Tibial artery (tissue), 4 donors: Measurements from ENCODE around the gene THOC1.

ENCODE experiments used
- DNase-seq, 2 donors: peaks; one replicate each; pipeline ENCODE4 v3.0.0-alpha.2; 2019
- H3K27ac ChIP-seq, 2 donors: fragments of 200-600 bp; sonication (generic) in 1 of 2; 1 replicate in 1 of 2; 2 replicates in 1 of 2; pipeline ENCODE4 v1.5.1; 2018 to 2019; ENCODE audit warnings: mild to moderate bottlenecking in 1 of 2
- H3K27me3 ChIP-seq, 2 donors: fragments of 200-600 bp; sonication (generic) in 1 of 2; one replicate each; pipeline versions ENCODE4 v1.5.1 to v1.6.0; 2016 to 2019
- H3K36me3 ChIP-seq, 3 donors: fragments of 200-600 bp; sonication (generic) in 2 of 3; one replicate each; pipeline ENCODE4 v1.5.1; 2016 to 2019; ENCODE audit warnings: mild to moderate bottlenecking in 2 of 3
- H3K4me1 ChIP-seq, 4 donors: fragments of 200-600 bp; sonication (generic) in 2 of 4; 1 replicate in 3 of 4; 2 replicates in 1 of 4; pipeline ENCODE4 v1.5.1; 2016 to 2019
- H3K4me3 ChIP-seq, 2 donors: fragments of 200-600 bp; sonication (generic) in 1 of 2; 1 replicate in 1 of 2; 2 replicates in 1 of 2; pipeline ENCODE4 v1.5.1; 2018 to 2019; ENCODE audit warnings: mild to moderate bottlenecking in 2 of 2
- H3K9me3 ChIP-seq, 3 donors: fragments of 200-600 bp; sonication (generic) in 1 of 3; one replicate each; pipeline ENCODE4 v1.5.1; 2016 to 2019
- intact Hi-C: fragments of 100-400 bp; cut with DNase I; formaldehyde crosslinking; loops from one replicate; pipeline ENCODE4 v1.15.0; 2023; ENCODE audit warnings: low total_unique reads
- TF ChIP-seq, protein P1 (sequence below), 2 experiments: fragments of 200-600 bp in 1 of 2; fragments of 450-650 bp in 1 of 2; IDR thresholded peaks; one replicate each; pipeline ENCODE4 v1.5.1; 2017 to 2019; ENCODE audit warnings: antibody characterized with exemption in 2 of 2, mild to moderate bottlenecking in 1 of 2, moderate library complexity in 1 of 2

THOC1 gene, protein sequence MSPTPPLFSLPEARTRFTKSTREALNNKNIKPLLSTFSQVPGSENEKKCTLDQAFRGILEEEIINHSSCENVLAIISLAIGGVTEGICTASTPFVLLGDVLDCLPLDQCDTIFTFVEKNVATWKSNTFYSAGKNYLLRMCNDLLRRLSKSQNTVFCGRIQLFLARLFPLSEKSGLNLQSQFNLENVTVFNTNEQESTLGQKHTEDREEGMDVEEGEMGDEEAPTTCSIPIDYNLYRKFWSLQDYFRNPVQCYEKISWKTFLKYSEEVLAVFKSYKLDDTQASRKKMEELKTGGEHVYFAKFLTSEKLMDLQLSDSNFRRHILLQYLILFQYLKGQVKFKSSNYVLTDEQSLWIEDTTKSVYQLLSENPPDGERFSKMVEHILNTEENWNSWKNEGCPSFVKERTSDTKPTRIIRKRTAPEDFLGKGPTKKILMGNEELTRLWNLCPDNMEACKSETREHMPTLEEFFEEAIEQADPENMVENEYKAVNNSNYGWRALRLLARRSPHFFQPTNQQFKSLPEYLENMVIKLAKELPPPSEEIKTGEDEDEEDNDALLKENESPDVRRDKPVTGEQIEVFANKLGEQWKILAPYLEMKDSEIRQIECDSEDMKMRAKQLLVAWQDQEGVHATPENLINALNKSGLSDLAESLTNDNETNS

DNA sequence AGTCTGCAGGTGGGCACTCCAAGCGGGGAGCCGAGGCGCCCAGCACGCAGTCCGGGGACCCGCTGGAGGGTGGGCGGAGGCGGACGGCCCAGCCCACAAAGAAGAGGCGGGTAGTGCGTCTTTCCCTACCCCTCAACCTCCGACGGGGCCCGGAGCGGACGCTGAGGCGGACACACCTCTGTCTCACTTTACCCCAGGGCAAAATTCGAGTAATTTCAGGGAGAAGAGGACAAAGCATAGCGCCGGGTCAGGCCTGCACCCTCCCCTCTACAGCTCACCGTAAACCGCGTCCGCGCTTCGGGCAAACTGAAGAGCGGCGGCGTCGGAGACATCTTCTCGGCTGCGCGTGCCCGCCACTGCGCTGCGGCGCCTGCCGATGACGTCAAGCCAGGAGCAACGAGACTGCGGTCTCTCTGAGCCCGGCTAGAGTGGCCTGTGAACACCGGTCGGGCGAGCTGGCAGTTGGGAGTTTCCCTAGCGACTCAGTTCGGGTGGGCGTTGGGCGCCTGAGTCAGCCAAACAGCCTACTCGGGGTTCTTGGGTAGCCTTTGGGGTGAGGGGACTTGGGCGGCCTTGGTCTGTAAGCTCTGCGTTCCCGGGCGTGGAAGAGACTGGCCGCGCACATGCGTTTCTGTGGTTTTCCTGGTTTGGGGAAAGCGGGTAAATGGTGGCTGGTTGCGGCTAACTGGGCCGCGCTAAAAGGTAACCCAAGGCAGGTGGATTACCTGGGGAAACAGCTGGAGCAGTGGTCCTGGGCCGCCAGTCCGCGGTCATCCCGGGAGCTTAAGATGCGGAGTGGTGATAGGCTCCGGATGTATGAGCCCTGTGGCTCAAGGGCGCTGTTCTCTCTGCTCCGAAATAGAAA is at the start of gene THOC1:
Gene THOC1, minus strand, starts transcription at position 360 of the 865 bp plus-strand sequence. Its CDS starts 28 bp downstream, at position 332.
- Histone ChIP-seq H3K27me3 (no peaks in the 10 kb centered on the region), H3K4me3 (peak within 1 kb of the TSS; percentile 84 to 92), H3K9me3 (no peaks in the 10 kb centered on the region), H3K4me1 (peaks cover 0 to 25% (median 18%) of the 10 kb centered on the region in 4 donors), H3K27ac (peak within 1 kb of the TSS; percentile 86 to 90), H3K36me3 (peaks cover 17 to 24% (median 21%) of the 10 kb centered on the region in 3 donors)
- intact Hi-C loops = no loop called here
- peak; percentile 91 to 93 for DNase-seq
- TF ChIP-seq, protein P1, sequence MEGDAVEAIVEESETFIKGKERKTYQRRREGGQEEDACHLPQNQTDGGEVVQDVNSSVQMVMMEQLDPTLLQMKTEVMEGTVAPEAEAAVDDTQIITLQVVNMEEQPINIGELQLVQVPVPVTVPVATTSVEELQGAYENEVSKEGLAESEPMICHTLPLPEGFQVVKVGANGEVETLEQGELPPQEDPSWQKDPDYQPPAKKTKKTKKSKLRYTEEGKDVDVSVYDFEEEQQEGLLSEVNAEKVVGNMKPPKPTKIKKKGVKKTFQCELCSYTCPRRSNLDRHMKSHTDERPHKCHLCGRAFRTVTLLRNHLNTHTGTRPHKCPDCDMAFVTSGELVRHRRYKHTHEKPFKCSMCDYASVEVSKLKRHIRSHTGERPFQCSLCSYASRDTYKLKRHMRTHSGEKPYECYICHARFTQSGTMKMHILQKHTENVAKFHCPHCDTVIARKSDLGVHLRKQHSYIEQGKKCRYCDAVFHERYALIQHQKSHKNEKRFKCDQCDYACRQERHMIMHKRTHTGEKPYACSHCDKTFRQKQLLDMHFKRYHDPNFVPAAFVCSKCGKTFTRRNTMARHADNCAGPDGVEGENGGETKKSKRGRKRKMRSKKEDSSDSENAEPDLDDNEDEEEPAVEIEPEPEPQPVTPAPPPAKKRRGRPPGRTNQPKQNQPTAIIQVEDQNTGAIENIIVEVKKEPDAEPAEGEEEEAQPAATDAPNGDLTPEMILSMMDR (IDR thresholded peaks at IDR 0.05) = no peak

DNA sequence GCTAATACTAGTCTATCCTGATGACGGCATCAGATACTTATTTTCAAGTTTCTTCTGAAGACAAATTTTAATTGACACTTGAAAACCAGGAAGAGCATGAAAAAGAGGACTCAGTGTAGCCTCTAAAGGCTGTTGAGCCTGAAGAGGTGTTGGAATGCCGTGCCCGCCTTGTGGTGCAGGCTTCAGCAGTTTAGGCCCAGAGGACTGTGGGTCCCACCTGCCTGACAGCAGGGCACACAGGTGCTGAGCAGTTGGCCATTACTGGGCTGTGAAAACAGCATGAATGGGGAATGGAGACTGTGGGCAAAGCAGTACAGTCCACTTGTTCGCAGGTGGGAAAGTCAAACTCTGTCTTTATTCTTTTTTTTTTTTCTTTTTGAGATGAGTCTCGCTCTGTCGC is 49.8 kb upstream of the THOC1 start:
- no peak overlapping the region for H3K27ac ChIP-seq
- H3K4me3 ChIP-seq = no peak overlapping the region
- no peaks in the 10 kb centered on the region for H3K9me3 ChIP-seq
- no peaks in the 10 kb centered on the region for H3K27me3 ChIP-seq
- no peak for DNase-seq
- no peaks in the 10 kb centered on the region for H3K36me3 ChIP-seq
- intact Hi-C loops = no loop called here
- peaks cover 0 to 19% (median 4%) of the 10 kb centered on the region in 4 donors for H3K4me1 ChIP-seq
- TF ChIP-seq, protein P1 (IDR thresholded peaks at IDR 0.05) = no peak

DNA sequence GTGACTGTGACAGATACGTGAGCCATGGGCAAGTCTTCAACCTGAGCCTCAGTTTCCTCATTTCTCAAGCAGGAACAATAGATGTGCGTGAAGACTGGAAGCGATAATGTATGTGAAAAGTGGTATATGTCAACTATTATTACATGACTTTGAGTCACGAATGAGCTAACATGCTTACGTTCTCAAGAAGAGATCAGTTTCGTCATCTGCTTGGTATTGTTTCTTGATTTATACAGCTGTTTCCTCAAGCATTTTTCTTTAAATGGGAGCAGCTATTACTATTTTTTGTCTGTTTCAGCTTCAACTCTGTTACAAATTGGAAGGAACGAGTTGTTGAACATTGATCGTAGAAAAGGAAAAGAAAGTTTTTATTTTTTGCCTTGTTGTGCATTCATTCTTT is 48.5 kb upstream of the THOC1 start:
- intact Hi-C loops = no loop called here
- Histone ChIP-seq H3K9me3 (no peaks in the 10 kb centered on the region), H3K27ac (no peak overlapping the region), H3K4me1 (peaks cover 0 to 19% (median 4%) of the 10 kb centered on the region in 4 donors), H3K27me3 (no peaks in the 10 kb centered on the region), H3K36me3 (no peaks in the 10 kb centered on the region), H3K4me3 (no peak overlapping the region)
- TF ChIP-seq, protein P1 (IDR thresholded peaks at IDR 0.05) = no peak
- no peak for DNase-seq

DNA sequence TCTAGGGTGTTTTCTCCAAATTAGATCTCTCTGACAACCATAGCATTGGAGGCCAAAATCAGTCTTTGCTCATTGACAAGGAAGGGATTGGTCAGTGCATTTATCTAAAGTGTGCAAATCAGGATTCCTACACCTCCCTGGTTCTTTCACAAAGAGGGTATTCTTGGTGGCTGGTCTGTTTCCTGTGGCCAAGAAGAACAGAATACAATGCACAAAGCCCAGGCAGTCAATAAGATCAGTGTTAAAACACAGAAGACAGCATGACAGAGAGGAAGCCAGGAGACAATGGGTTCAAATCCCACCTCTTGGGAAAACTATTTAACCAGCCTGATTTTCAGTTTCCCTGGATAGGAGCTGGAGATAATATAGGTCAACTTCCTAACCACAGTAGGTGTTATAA is 46.1 kb upstream of the THOC1 start:
- TF ChIP-seq, protein P1 (IDR thresholded peaks at IDR 0.05) = no peak

DNA sequence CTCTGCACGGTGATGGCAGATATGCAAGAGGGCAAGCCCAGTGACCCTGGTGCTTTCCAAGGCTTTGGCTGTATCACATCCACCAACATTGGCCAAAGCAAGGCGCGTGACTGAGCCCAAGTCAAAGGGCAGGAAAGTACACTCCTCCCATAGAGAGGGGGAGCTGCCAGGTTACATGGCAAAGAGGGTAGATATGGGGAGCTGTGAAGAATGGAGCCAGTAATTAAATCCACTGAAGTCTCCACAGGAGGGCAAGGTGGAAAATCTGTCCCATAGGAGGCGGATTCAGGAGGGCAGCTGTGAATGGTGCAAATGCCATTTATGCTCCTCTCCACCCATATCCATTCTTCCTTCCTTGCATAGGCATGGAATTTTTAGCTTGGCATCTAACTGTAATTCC is 44.6 kb upstream of the THOC1 start:
- no peaks in the 10 kb centered on the region for H3K27me3 ChIP-seq
- intact Hi-C loops = no loop called here

More for the DNA sequence above, 46.1 kb upstream of the THOC1 start:
- H3K27me3 ChIP-seq = no peaks in the 10 kb centered on the region
- peaks cover 0 to 6% (median 2%) of the 10 kb centered on the region in 4 donors for H3K4me1 ChIP-seq
- no peaks in the 10 kb centered on the region for H3K36me3 ChIP-seq
- DNase-seq = no peak
- intact Hi-C loops = no loop called here
- H3K4me3 ChIP-seq = no peak overlapping the region
- H3K27ac ChIP-seq = no peak overlapping the region
- H3K9me3 ChIP-seq = no peaks in the 10 kb centered on the region

More for the DNA sequence above, 44.6 kb upstream of the THOC1 start:
- Histone ChIP-seq H3K27ac (no peak overlapping the region), H3K4me1 (no peaks in the 10 kb centered on the region), H3K4me3 (no peak overlapping the region), H3K36me3 (no peaks in the 10 kb centered on the region), H3K9me3 (no peaks in the 10 kb centered on the region)
- no peak for DNase-seq
- TF ChIP-seq, protein P1 (IDR thresholded peaks at IDR 0.05) = no peak
